Measurements from ENCODE around the gene XIST. TPM values are rescaled to one million over a fixed set of nuclear protein-coding genes. Genes with fewer than 3 reads are reported as not detected.

The XIST gene
- total and polyA plus RNA-seq, 4 donors, result 0.25 to 437 (median 352) TPM

DNA sequence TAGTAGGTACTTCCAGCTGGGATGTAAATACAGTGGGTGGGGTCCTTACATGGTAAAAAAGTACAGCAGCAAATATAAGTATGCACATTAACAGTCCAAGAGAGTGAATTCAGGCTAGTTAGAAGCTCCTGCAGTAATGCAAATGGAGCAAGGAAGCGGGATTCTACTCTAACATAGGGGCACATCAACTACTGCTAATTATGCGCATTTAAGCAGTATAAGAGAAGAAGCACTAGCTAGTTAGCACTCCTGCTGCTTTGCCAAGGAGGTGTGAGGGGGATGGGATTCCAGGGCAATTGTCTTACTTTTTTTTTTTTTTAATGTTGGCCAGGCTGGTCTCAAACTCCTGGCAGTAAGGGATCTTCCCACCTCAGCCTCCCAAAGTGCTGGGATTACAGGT is 5.4 kb downstream of the XIST start:
- no peak for ATAC-seq (ENCODE audit: low FRiP score)

DNA sequence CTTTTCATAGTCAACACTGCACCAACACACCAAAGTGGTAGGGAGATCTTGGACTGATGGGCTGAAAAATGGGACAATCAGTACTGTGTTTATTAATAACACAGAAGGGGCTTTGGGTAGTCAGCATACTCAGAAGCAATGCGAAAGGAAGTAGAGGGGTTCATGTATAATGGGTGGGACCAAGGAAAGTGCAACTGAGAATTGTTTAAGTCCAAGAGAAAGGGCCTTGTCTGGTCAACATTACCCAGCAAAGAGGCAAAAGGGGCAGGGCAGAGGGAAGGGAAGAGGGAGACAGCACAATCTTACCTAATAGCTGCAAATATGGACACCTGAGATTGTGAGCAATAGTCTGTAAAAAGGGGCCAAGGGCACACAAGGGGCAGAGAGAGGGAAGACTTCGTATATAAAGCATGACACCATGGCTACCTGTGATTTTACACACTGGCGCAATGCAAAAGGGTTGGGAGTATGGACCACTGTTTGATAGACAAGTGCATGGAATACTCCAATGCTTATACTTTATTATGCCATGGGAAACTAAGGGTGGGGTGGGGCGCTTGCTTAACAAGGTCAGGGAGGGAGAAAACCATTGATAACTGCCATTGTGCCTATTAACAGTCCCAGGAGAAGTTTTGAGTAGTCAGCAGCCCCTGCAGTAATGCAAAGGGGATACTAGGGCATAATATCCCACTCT is 9.8 kb downstream of the XIST start:
- Histone ChIP-seq H3K9me3 (ENCODE audit: control insufficient read depth, low read length) (no peaks in the 10 kb centered on the region), H3K36me3 (ENCODE audit: control insufficient read depth in 1 of 2, insufficient read depth in 2 of 2, low read length in 1 of 2) (no peaks in the 10 kb centered on the region), H3K27me3 (ENCODE audit: control insufficient read depth in 1 of 2, insufficient read depth in 2 of 2, low read length in 1 of 2) (no peaks in the 10 kb centered on the region), H3K4me3 (ENCODE audit: low read length in 2 of 2) (no peak overlapping the region), H3K4me1 (ENCODE audit: control insufficient read depth in 1 of 2, insufficient read depth in 2 of 2, low read length in 2 of 2) (no peaks in the 10 kb centered on the region), H3K27ac (ENCODE audit: low read depth in 1 of 2, low read length in 2 of 2) (no peak overlapping the region)
- 88% methylated on average over 4 of the region's 4 CpGs for WGBS, 2 donors
- DNase-seq, result no peak
- ATAC-seq (ENCODE audit: low FRiP score), result no peak
- intact Hi-C loops (cut with DNase I), result no loop called here

More for the DNA sequence above, 5.4 kb downstream of the XIST start:
- intact Hi-C loops (cut with DNase I), result no loop called here
- no peak for DNase-seq
- no peaks in the 10 kb centered on the region for H3K36me3 ChIP-seq (ENCODE audit: control insufficient read depth in 1 of 2, insufficient read depth in 2 of 2, low read length in 1 of 2)
- no peak overlapping the region for H3K4me3 ChIP-seq (ENCODE audit: low read length in 2 of 2)
- no peaks in the 10 kb centered on the region for H3K9me3 ChIP-seq (ENCODE audit: control insufficient read depth, low read length)
- no peaks in the 10 kb centered on the region for H3K4me1 ChIP-seq (ENCODE audit: control insufficient read depth in 1 of 2, insufficient read depth in 2 of 2, low read length in 2 of 2)
- WGBS, 2 donors, result 93 to 97% methylated on average over 2 of the region's 2 CpGs
- H3K27ac ChIP-seq (ENCODE audit: low read depth in 1 of 2, low read length in 2 of 2), result no peak overlapping the region
- no peaks in the 10 kb centered on the region for H3K27me3 ChIP-seq (ENCODE audit: control insufficient read depth in 1 of 2, insufficient read depth in 2 of 2, low read length in 1 of 2)

- WGBS, 2 donors, result 65 to 77% methylated on average over 5 of the region's 5 CpGs
- Histone ChIP-seq H3K27me3 (ENCODE audit: control insufficient read depth in 1 of 2, insufficient read depth in 2 of 2, low read length in 1 of 2) (no peaks in the 10 kb centered on the region), H3K4me3 (ENCODE audit: low read length in 2 of 2) (no peak overlapping the region), H3K36me3 (ENCODE audit: control insufficient read depth in 1 of 2, insufficient read depth in 2 of 2, low read length in 1 of 2) (no peaks in the 10 kb centered on the region), H3K4me1 (ENCODE audit: control insufficient read depth in 1 of 2, insufficient read depth in 2 of 2, low read length in 2 of 2) (no peaks in the 10 kb centered on the region), H3K27ac (ENCODE audit: low read depth in 1 of 2, low read length in 2 of 2) (no peak overlapping the region), H3K9me3 (ENCODE audit: control insufficient read depth, low read length) (no peaks in the 10 kb centered on the region)
- ATAC-seq (ENCODE audit: low FRiP score) (no peak), DNase-seq (no peak)
- intact Hi-C loops (cut with DNase I), result no loop called here
Observed at GRCh38 chrX:73841337-73841736, 11.2 kb downstream of the XIST start.

DNA sequence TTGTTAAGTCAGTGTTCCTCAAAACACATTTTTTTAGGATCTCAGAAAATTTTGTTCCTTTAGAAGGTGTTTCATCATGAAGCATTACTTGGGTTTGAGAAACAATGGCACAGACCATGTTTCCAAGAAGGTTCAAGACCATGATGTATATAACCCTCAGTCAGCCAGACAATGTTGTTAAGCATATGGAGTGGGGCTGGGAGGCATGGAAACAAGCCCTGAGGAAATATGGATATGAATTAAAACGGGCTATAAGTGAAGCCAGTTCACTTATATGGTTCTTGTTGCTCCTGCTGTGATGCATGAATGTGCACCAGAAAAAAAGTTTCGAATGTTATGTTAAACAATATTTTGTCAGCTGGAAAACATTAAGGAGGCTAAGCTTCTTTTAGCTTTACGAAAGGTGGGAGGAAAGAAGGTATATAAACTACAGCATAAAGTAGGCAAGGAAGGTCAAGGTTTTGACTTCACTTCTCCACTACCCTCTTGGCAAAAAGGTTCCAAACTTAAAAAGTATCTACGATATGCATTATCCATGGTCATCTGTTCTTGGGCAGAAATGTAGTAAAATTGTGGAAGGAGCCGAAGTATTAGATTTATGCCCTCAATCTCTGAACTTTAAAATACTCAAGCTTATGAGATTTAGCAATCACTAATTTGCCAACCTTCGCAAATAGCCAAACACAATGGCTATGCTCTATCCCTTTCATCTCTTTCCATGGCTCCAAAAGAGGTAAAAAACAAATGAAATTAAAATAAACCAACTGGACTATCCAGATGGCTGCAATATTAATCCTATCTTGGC is 12.2 kb downstream of the XIST start:
- no peaks in the 10 kb centered on the region for H3K4me1 ChIP-seq (ENCODE audit: control insufficient read depth in 1 of 2, insufficient read depth in 2 of 2, low read length in 2 of 2)
- no peak overlapping the region for H3K4me3 ChIP-seq (ENCODE audit: low read length in 2 of 2)
- DNase-seq (no peak), ATAC-seq (ENCODE audit: low FRiP score) (no peak)
- WGBS, 2 donors, result 34 to 47% methylated on average over 6 of the region's 6 CpGs
- no peaks in the 10 kb centered on the region for H3K27me3 ChIP-seq (ENCODE audit: control insufficient read depth in 1 of 2, insufficient read depth in 2 of 2, low read length in 1 of 2)
- intact Hi-C loops (cut with DNase I), result no loop called here
- H3K27ac ChIP-seq (ENCODE audit: low read depth in 1 of 2, low read length in 2 of 2), result no peak overlapping the region
- no peaks in the 10 kb centered on the region for H3K9me3 ChIP-seq (ENCODE audit: control insufficient read depth, low read length)
- H3K36me3 ChIP-seq (ENCODE audit: control insufficient read depth in 1 of 2, insufficient read depth in 2 of 2, low read length in 1 of 2), result no peaks in the 10 kb centered on the region

GRCh38 chrX:73839152-73839551 is 13.4 kb downstream of the XIST start:
- H3K9me3 ChIP-seq (ENCODE audit: control insufficient read depth, low read length), result no peaks in the 10 kb centered on the region
- ATAC-seq (ENCODE audit: low FRiP score) (no peak), DNase-seq (no peak)
- H3K27me3 ChIP-seq (ENCODE audit: control insufficient read depth in 1 of 2, insufficient read depth in 2 of 2, low read length in 1 of 2), result no peaks in the 10 kb centered on the region
- WGBS, 2 donors, result 53 to 81% methylated on average over 1 of the region's 1 CpG
- no peaks in the 10 kb centered on the region for H3K36me3 ChIP-seq (ENCODE audit: control insufficient read depth in 1 of 2, insufficient read depth in 2 of 2, low read length in 1 of 2)
- H3K4me3 ChIP-seq (ENCODE audit: low read length in 2 of 2), result no peak overlapping the region
- no peaks in the 10 kb centered on the region for H3K4me1 ChIP-seq (ENCODE audit: control insufficient read depth in 1 of 2, insufficient read depth in 2 of 2, low read length in 2 of 2)
- no peak overlapping the region for H3K27ac ChIP-seq (ENCODE audit: low read depth in 1 of 2, low read length in 2 of 2)
- intact Hi-C loops (cut with DNase I), result no loop called here

GRCh38 chrX:73838123-73838522 is 14.4 kb downstream of the XIST start:
- Histone ChIP-seq H3K4me1 (ENCODE audit: control insufficient read depth in 1 of 2, insufficient read depth in 2 of 2, low read length in 2 of 2) (no peaks in the 10 kb centered on the region), H3K9me3 (ENCODE audit: control insufficient read depth, low read length) (no peaks in the 10 kb centered on the region), H3K36me3 (ENCODE audit: control insufficient read depth in 1 of 2, insufficient read depth in 2 of 2, low read length in 1 of 2) (no peaks in the 10 kb centered on the region), H3K27me3 (ENCODE audit: control insufficient read depth in 1 of 2, insufficient read depth in 2 of 2, low read length in 1 of 2) (no peaks in the 10 kb centered on the region), H3K4me3 (ENCODE audit: low read length in 2 of 2) (no peak overlapping the region), H3K27ac (ENCODE audit: low read depth in 1 of 2, low read length in 2 of 2) (no peak overlapping the region)
- 80 to 96% methylated on average over 3 of the region's 3 CpGs for WGBS, 2 donors
- ATAC-seq (ENCODE audit: low FRiP score) (no peak), DNase-seq (no peak)
- intact Hi-C loops (cut with DNase I), result no loop called here

DNA sequence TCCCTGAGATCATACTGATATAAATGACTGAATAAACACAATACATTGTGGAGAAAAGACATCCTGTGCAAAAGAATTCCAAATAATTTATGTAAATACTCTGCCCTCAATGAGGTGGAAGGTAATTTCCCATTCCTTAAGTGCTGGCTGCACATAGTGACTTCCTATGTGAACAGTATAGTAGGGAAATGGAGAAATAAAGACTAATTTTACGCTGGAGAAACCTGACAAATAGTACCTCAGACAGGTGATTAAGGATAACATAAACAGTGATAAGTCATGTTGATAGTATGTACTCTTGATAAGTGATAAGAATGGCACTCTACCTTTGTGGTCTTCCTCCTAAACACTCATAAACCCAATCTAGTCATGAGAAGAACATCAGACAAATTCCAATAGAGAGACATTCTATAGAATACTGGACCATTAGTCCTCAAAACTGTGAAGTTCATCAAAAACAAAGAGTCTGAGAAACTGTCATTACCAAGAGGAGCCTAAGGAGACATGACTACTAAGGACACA is 15.5 kb downstream of the XIST start:
- H3K27me3 ChIP-seq (ENCODE audit: control insufficient read depth in 1 of 2, insufficient read depth in 2 of 2, low read length in 1 of 2), result no peaks in the 10 kb centered on the region
- intact Hi-C loops (cut with DNase I), result no loop called here

DNA sequence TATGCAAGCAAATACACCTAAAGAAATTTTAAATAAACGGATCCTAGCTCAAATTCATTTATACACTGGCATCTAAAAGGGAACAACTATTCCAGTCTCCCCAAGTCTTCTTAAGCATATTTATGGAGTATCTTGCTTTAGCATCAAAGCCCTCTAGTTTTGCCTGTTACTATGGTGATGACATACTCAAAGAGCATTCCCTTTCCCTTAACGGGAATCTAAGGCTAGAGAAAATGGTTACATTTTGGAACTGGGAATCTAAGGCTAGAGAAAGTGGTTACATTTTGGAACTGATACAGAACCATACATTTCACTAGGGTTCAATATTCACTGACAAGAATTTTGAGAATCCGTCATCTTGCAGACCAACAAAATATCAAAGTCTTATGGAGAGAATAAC is 18.3 kb downstream of the XIST start:
- Histone ChIP-seq H3K27ac (ENCODE audit: low read depth in 1 of 2, low read length in 2 of 2) (no peak overlapping the region), H3K36me3 (ENCODE audit: control insufficient read depth in 1 of 2, insufficient read depth in 2 of 2, low read length in 1 of 2) (no peaks in the 10 kb centered on the region), H3K4me1 (ENCODE audit: control insufficient read depth in 1 of 2, insufficient read depth in 2 of 2, low read length in 2 of 2) (peaks cover 0 to 2% of the 10 kb centered on the region in 2 donors), H3K4me3 (ENCODE audit: low read length in 2 of 2) (no peak overlapping the region), H3K27me3 (ENCODE audit: control insufficient read depth in 1 of 2, insufficient read depth in 2 of 2, low read length in 1 of 2) (no peaks in the 10 kb centered on the region), H3K9me3 (ENCODE audit: control insufficient read depth, low read length) (no peaks in the 10 kb centered on the region)
- DNase-seq (no peak), ATAC-seq (ENCODE audit: low FRiP score) (no peak)
- intact Hi-C loops (cut with DNase I), result no loop called here
- WGBS, 2 donors, result 62 to 75% methylated on average over 3 of the region's 3 CpGs

More for the DNA sequence above, 15.5 kb downstream of the XIST start:
- Histone ChIP-seq H3K36me3 (ENCODE audit: control insufficient read depth in 1 of 2, insufficient read depth in 2 of 2, low read length in 1 of 2) (no peaks in the 10 kb centered on the region), H3K4me3 (ENCODE audit: low read length in 2 of 2) (no peak overlapping the region), H3K9me3 (ENCODE audit: control insufficient read depth, low read length) (no peaks in the 10 kb centered on the region), H3K27ac (ENCODE audit: low read depth in 1 of 2, low read length in 2 of 2) (no peak overlapping the region), H3K4me1 (ENCODE audit: control insufficient read depth in 1 of 2, insufficient read depth in 2 of 2, low read length in 2 of 2) (no peaks in the 10 kb centered on the region)
- no peak for DNase-seq
- WGBS, 2 donors, result 63 to 76% methylated on average over 1 of the region's 1 CpG
- no peak for ATAC-seq (ENCODE audit: low FRiP score)

DNA sequence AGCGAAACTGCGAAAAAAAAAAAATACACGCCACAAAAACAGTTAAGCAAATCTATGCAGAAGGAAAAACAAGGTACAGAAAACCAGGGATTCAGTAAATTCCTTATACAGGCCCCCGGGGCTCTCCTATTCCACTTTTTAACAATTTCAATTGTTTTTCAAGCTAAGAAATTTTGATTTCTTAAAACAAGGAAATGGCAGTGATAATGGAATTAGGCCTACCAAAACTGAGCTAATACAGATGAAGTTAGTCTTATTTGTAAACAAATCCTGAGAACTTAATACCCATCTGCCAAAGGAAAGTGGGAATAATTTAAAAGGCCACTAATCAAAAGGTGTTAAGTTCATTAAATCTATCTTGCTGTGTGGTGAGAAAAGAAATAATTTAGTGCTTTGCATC is 20.2 kb downstream of the XIST start:
- Histone ChIP-seq H3K36me3 (ENCODE audit: control insufficient read depth in 1 of 2, insufficient read depth in 2 of 2, low read length in 1 of 2) (peaks cover 0 to 4% of the 10 kb centered on the region in 2 donors), H3K9me3 (ENCODE audit: control insufficient read depth, low read length) (no peaks in the 10 kb centered on the region), H3K27ac (ENCODE audit: low read depth in 1 of 2, low read length in 2 of 2) (no peak overlapping the region), H3K4me3 (ENCODE audit: low read length in 2 of 2) (no peak overlapping the region), H3K4me1 (ENCODE audit: control insufficient read depth in 1 of 2, insufficient read depth in 2 of 2, low read length in 2 of 2) (peaks cover 0 to 2% of the 10 kb centered on the region in 2 donors), H3K27me3 (ENCODE audit: control insufficient read depth in 1 of 2, insufficient read depth in 2 of 2, low read length in 1 of 2) (no peaks in the 10 kb centered on the region)
- 90 to 92% methylated on average over 4 of the region's 4 CpGs for WGBS, 2 donors
- intact Hi-C loops (cut with DNase I), result no loop called here
- DNase-seq, result no peak
- ATAC-seq (ENCODE audit: low FRiP score), result no peak
